HG02981 (cell line): Measurements from ENCODE around the gene GRB14.
"Not testable (repeated sequence)": the region's sequence is repeated elsewhere in the genome, so short reads cannot be mapped to it uniquely, and the experiment has no call there.

Experiments used
- ATAC-seq: cut with Tn5 transposase; IDR thresholded peaks from one replicate; pipeline ENCODE4 v1.9.1; 2021; ENCODE audit warnings: mild to moderate bottlenecking, moderate library complexity; ENCODE audit not compliant: unreplicated experiment

Gene GRB14

DNA sequence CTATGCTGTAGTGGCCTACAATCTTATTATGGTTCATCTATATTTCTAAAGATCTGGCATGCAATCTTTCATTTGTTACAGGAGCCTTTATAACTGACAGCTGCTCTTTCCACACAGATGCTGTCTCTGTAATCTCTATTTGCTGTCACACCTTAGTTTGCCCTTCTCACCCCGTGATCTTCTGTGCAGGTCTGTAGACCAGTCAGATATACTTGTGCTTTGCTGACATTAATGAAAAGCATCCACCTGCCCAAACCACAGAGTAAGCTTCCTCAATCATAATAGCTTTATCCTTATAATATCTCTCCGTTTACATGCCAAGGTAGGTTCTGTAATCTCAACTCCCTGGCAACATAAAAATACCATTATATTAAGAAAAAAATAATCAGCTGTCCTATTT, 122.4 kb downstream of the GRB14 start:
- ATAC-seq: no peak

- ATAC-seq: no peak
Observed at GRCh38 chr2:164496881-164497280, 124.4 kb downstream of the GRB14 start.

GRCh38 chr2:164496421-164496820, 124.9 kb downstream of the GRB14 start:
- no peak for ATAC-seq

DNA sequence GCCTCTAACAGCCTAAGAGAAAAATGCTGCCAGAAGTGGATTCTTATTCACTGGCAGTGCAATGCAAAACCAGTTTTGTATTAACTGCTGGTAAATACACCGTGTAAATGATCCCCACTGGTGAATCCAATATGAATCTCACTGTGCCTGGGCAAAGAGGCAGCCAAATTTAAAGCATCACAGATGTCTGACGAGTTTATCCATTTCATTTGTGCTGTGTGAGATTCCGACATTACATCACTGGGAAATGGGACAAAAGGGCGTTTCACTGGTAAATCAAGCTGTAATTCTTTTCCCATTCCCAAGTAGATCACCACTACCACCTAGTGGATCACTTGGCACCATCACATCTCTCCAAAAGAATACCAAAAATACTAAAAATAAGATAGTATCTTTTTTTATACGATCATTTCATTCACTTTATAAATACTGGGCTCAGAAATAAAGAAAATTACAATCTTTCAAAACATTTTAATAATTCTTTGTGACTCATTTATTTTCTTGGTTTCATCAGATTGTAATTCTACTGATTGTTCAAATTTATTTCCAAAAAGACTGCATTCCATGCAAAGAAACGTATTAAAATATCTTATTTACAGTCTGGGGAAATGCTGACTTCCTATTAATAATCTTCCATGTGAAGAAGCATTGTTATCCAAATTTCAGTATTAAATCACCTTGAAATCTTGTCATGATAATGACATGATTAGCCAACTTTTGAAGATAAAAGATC, 125.6 kb downstream of the GRB14 start:
- ATAC-seq: no peak

DNA sequence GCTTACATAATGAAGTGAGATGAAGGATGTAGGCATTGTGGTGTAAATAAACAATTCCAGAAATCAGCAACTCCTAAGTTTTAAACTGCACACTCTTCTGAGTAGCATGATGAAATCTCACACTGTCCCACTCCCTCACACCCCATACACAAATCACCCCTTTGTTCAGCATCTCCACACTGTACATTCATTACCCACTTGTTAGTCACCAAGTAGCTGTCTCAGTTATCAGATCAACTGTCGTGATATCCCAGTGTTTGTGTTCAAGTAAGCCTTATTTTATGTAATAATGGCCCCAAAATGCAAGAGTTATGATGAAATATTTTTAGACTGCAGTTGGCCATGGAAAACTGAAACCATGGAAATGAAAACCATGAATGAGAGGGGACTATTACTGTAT, 135.7 kb downstream of the GRB14 start:
- no peak for ATAC-seq

GRCh38 chr2:164479460-164479859, 141.8 kb downstream of the GRB14 start:
- no peak for ATAC-seq

DNA sequence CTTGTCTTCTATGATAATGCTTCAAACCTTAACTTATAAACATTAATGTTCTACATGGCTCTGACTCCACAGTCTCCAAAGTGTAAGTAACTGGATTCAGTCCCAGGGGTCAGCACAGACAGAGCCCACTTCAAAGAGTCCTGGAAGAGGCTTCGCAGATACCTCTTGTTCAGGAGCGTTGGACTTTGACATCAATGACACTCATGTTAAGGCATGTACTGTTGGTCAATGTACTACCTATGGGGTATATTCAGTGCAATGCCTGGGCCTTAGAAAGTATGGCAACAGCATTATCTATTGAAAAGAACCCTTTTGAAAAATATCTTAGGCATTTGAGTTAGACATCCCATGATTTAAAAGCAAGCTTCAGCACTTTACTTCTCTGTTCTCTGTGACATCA, 143.1 kb downstream of the GRB14 start:
- no peak for ATAC-seq

GRCh38 chr2:164474873-164475272, 146.4 kb downstream of the GRB14 start:
- no peak for ATAC-seq

GRCh38 chr2:164473021-164473420, 148.3 kb downstream of the GRB14 start:
- ATAC-seq: no peak

- ATAC-seq: not testable (repeated sequence)
Observed at GRCh38 chr2:164465047-164465446, 156.2 kb downstream of the GRB14 start.

DNA sequence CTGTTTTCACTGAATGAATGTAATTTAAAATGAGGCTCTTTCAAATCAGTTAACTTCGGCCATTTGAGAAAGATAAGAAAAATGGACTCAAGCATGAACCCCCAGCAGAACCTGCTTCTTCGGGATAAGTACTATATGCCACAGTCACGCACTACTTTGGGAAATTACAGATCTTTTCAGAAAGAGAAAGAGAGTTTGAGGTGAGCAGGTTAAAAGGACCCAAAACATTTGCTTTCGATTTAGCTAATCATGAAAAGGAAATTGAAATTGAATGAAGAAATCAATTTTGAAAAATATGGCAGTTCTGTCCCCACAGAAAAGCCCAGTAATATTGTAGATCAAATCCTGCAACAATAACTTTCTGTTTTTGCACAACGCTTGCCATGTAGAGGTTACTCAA, 156.9 kb downstream of the GRB14 start:
- ATAC-seq: no peak

DNA sequence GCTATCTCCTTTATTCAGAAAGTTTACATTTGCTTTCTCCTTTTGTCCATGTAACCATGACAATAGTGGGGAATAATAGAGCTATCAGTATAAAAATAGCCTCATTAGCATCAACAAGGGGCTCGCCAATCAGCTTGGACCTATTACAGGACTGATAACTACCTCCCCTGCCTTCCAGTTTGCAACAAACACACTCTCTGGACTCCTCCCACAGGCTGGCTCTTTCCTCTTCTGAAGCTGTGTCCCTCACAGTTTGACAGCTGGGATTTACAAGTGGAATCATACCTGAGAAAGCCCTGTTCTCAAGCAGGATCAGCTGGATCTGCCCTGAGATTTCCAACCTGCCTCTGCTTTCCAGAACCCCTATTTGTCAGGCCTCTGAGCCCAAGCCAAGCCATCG, 162.5 kb downstream of the GRB14 start:
- no peak for ATAC-seq

DNA sequence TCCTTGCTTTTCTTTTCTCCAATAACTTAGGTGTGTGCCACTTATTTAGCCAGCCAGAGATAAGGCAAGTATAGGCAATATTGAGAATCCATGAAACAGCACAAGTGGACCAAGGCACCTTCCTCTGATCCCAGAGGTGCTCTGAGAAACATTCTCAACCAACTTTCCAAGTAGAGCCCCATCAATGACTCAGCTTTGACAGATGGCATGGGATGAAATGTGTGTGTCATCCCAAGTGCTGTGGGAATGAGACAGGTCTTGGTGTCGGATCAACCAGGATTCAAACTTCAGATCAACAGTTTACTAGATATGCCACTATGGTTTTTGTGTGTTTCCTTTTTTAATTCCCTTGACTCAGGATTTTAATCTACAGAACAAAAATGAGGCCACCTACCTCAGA, 164.0 kb downstream of the GRB14 start:
- no peak for ATAC-seq

GRCh38 chr2:164456619-164457018, 164.7 kb downstream of the GRB14 start:
- no peak for ATAC-seq

DNA sequence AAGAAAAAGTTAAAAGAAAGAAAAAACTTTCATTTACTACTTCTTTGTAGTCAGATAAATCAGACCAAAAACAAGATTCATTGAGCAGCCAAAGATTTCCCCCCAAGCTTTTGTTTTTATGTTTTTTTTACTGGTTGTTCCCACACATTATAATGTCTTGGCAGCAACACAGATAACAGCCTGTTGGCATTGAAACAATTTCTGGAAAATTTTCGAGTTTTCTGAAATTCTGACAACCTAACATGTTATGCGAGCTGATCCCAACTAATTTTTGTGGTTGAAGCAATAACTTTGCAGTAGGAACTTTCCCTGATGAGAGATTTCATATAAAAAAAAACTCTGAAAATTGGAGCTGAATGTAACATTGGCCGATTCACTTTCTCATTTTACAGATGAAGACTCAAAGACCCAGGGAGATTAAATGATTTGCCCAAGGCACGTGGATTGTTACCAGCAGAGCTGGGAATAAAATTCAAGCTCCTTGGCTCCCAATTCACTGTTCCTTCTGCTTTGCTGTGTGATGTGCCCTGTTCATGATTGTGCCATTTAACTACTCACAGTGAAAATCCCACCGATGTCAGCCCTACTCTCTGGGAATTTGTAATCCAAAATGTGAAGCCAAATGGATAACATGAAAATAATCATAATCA, 167.5 kb downstream of the GRB14 start:
- no peak for ATAC-seq

DNA sequence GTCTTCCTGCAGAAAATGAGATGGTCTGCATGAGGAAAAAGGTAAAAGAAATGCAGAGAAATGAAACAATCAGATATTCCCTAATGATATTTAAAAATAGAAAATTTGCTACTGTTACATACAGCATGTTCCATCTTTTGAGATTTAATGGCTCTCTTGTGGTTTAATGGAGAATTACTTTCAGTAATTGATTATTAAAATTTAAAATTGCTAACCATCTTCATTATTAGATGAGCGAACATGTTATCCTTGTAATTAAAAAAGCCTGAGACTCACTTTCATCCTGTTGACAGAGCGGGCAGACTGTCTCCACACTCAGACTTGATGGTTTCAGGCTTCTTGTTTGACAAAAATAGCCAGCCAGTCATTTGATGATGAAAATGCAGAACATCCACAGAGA, 171.0 kb downstream of the GRB14 start:
- ATAC-seq: no peak

DNA sequence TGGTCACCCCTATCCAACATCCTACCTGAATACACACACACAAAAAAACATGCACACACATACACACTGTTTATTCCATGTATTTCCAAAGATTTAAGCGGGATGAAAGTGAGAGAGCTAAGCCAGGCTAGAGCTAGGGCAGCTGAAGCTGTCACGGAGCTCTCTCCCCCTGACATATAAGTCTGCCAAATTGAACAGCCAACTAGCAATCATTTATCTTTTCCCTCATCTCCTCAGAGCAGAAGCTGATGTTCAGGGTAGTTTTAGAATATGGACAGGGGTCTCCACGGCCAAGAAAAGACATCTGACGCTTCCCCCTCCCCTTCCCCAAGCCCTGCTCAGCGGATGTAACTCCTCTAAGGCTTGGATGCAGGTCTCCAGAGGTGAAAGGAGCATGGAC, 171.6 kb downstream of the GRB14 start:
- no peak for ATAC-seq

DNA sequence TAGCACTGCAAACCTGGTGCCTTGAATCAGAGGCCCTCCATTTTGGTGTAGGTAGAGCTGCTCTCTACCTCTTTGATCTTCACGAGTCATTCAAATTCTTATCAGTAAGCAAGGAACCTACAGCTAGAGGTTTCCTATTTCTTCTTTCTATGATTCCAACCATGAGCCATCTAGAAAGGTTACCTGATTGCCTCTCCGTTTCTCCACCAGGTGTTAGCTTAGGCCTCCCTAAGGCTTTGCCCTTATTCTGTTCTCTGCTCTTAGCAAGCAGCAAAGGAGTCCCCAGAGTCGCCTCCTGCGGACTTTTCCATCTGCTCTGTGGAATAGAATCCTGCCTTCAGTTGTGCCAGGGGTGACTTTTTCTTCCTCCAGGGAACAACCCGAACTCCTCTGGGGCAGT, 173.6 kb downstream of the GRB14 start:
- no peak for ATAC-seq
